Fibroblast of villous mesenchyme (primary cell): Measurements from ENCODE around the gene BICD1. TPM values are rescaled to one million over a fixed set of nuclear protein-coding genes. Genes with fewer than 3 reads are reported as not detected.

Experiments used
- DNase-seq: peaks from one replicate; pipeline ENCODE4 v3.0.0-alpha.2; 2010; ENCODE audit warnings: low read depth
- H3K4me3 ChIP-seq: 2 replicates; pipeline ENCODE4 v1.5.1; 2011; ENCODE audit warnings: low read depth, mild to moderate bottlenecking, low read length
- total RNA-seq: library from RNA; depleted of rRNA; stranded (reverse); fragments of >200 nt; gene quantifications from 2 replicates; pipeline ENCODE4 v1.2.3, GENCODE V29; 2012
- TF ChIP-seq, protein P1 (sequence below): IDR thresholded peaks from 2 replicates; pipeline ENCODE4 v1.5.1; 2012; ENCODE audit warnings: low read depth, mild to moderate bottlenecking, low read length; ENCODE audit not compliant: insufficient read depth

BICD1 gene
- total RNA-seq, 1 donor, result 24.6 TPM

- TF ChIP-seq, protein P1, sequence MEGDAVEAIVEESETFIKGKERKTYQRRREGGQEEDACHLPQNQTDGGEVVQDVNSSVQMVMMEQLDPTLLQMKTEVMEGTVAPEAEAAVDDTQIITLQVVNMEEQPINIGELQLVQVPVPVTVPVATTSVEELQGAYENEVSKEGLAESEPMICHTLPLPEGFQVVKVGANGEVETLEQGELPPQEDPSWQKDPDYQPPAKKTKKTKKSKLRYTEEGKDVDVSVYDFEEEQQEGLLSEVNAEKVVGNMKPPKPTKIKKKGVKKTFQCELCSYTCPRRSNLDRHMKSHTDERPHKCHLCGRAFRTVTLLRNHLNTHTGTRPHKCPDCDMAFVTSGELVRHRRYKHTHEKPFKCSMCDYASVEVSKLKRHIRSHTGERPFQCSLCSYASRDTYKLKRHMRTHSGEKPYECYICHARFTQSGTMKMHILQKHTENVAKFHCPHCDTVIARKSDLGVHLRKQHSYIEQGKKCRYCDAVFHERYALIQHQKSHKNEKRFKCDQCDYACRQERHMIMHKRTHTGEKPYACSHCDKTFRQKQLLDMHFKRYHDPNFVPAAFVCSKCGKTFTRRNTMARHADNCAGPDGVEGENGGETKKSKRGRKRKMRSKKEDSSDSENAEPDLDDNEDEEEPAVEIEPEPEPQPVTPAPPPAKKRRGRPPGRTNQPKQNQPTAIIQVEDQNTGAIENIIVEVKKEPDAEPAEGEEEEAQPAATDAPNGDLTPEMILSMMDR, result no peak
- no peak for DNase-seq
- no peak overlapping the region for H3K4me3 ChIP-seq
These were observed 145.8 kb downstream of the BICD1 start for GRCh38 chr12:32252199-32253073.

- DNase-seq, result no peak
These were observed 146.6 kb downstream of the BICD1 start for GRCh38 chr12:32253154-32253790.

DNA sequence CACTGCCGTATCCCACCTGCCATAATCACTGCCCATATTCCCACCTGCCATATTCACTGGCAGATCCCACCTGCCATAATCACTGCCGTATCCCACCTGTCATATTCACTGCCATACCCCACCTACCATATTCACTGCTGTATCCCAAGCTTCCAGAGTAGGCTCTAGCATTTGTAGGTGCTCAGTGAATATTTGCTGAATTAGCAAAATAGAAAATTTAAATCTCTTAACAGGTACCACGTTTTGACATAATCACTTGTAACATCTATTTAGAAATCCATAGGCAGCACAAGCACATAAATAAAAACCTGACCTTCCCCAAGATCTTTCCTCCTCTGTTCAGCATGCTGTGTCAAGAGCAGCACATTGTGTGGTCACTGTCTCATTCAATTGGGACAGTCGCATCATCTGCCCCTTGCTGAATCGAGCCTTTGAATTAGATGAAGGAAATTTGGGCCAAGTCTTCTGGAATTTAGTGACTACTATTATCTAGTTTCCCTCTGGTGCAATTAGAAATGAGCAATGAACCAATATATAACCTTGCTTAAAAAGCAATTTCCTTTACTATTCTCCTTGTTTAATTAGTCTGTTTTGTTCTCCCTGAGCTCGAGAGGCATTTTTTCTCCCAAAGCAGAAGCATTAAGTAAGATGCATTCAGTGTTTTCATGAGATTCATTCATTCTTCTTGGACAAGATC lies 147.8 kb downstream of the BICD1 start:
- H3K4me3 ChIP-seq, result no peak overlapping the region
- TF ChIP-seq, protein P1, result no peak
- DNase-seq, result no peak

More at GRCh38 chr12:32253154-32253790, 146.6 kb downstream of the BICD1 start:
- H3K4me3 ChIP-seq, result no peak overlapping the region
- TF ChIP-seq, protein P1, result no peak

GRCh38 chr12:32255588-32255987 lies 148.9 kb downstream of the BICD1 start:
- TF ChIP-seq, protein P1, result no peak
- DNase-seq, result no peak
- no peak overlapping the region for H3K4me3 ChIP-seq

GRCh38 chr12:32257695-32258496 lies 151.2 kb downstream of the BICD1 start:
- no peak for DNase-seq
- TF ChIP-seq, protein P1, result no peak
- H3K4me3 ChIP-seq, result no peak overlapping the region

- no peak overlapping the region for H3K4me3 ChIP-seq
- TF ChIP-seq, protein P1, result no peak
- no peak for DNase-seq
These were observed 154.0 kb downstream of the BICD1 start for GRCh38 chr12:32260696-32261095.
